Liver (tissue), 9 donors: ENCODE results near the gene GALC. TPM values are rescaled to one million over a fixed set of nuclear protein-coding genes. Genes with fewer than 3 reads are reported as not detected.

Experiments
- DNase-seq: peaks from one replicate; pipeline ENCODE4 v3.0.0-alpha.2; 2017; ENCODE audit warnings: low spot score
- H3K27ac ChIP-seq, 2 donors: one replicate each; pipeline ENCODE4 v1.7.0; 2013; ENCODE audit warnings: inconsistent platforms in 2 of 2, low read length in 2 of 2, control low read depth in 1 of 2, low read depth in 1 of 2, mild to moderate bottlenecking in 1 of 2
- H3K27me3 ChIP-seq, 4 donors: one replicate each; pipeline versions ENCODE4 v1.6.1 to v1.7.0; 2013; ENCODE audit warnings: low read length in 3 of 4, inconsistent platforms in 1 of 4, mild to moderate bottlenecking in 1 of 4, moderate library complexity in 1 of 4; ENCODE audit not compliant: control insufficient read depth in 4 of 4, insufficient read depth in 4 of 4
- H3K36me3 ChIP-seq, 4 donors: one replicate each; pipeline versions ENCODE4 v1.6.1 to v1.7.0; 2013; ENCODE audit warnings: low read length in 3 of 4, mild to moderate bottlenecking in 3 of 4, low read depth in 1 of 4, moderate library complexity in 1 of 4; ENCODE audit not compliant: control insufficient read depth in 4 of 4, insufficient read depth in 3 of 4
- H3K4me1 ChIP-seq, 4 donors: one replicate each; pipeline versions ENCODE4 v1.6.1 to v1.7.0; 2013; ENCODE audit warnings: low read length in 3 of 4, mild to moderate bottlenecking in 3 of 4, moderate library complexity in 1 of 4; ENCODE audit not compliant: control insufficient read depth in 4 of 4, insufficient read depth in 4 of 4
- H3K4me3 ChIP-seq, 3 donors: one replicate each; pipeline versions ENCODE4 v1.6.1 to v1.7.0; 2013; ENCODE audit warnings: low read length in 3 of 3, control low read depth in 1 of 3, low read depth in 1 of 3, mild to moderate bottlenecking in 1 of 3
- H3K9ac ChIP-seq, 2 donors: one replicate each; pipeline ENCODE4 v1.7.0; 2013; ENCODE audit warnings: low read length in 2 of 2, mild to moderate bottlenecking in 2 of 2, moderate library complexity in 2 of 2, control low read depth in 1 of 2, low read depth in 1 of 2
- H3K9me3 ChIP-seq, 4 donors: one replicate each; pipeline versions ENCODE4 v1.6.1 to v1.7.0; 2013; ENCODE audit warnings: low read length in 3 of 4; ENCODE audit not compliant: control insufficient read depth in 4 of 4
- ATF3 ChIP-seq: IDR thresholded peaks from 2 replicates; pipeline ENCODE4 v1.6.1; 2016; ENCODE audit warnings: antibody characterized with exemption
- CTCF ChIP-seq: fragments of 150-350 bp; IDR thresholded peaks from 2 replicates; pipeline ENCODE4 v1.5.1; 2017; ENCODE audit warnings: improper control_type of control experiment, low read depth, low read length; ENCODE audit not compliant: missing input control
- EGR1 ChIP-seq, 2 donors: IDR thresholded peaks; 2 replicates each; pipeline ENCODE4 v1.6.1; 2016 to 2018; ENCODE audit warnings: antibody characterized with exemption in 2 of 2, low read depth in 2 of 2
- FOXA2 ChIP-seq: IDR thresholded peaks from 2 replicates; pipeline ENCODE4 v1.6.1; 2016; ENCODE audit warnings: antibody characterized with exemption
- GABPA ChIP-seq, 2 donors: IDR thresholded peaks in 1 of 2; conservative IDR thresholded peaks in 1 of 2; 2 replicates each; pipeline ENCODE4 v1.6.1; 2016; ENCODE audit warnings: antibody characterized with exemption in 2 of 2, mild to moderate bottlenecking in 1 of 2, moderate library complexity in 1 of 2
- JUND ChIP-seq, 2 donors: IDR thresholded peaks; 2 replicates each; pipeline ENCODE4 v1.6.1; 2016; ENCODE audit warnings: antibody characterized with exemption in 2 of 2
- MAX ChIP-seq: IDR thresholded peaks from 2 replicates; pipeline ENCODE4 v1.6.1; 2016; ENCODE audit warnings: antibody characterized with exemption
- NR2F2 ChIP-seq: IDR thresholded peaks from 2 replicates; pipeline ENCODE4 v1.6.1; 2016; ENCODE audit warnings: antibody characterized with exemption
- RAD21 ChIP-seq, 2 donors: IDR thresholded peaks; 2 replicates each; pipeline ENCODE4 v1.6.1; 2016; ENCODE audit warnings: antibody characterized with exemption in 2 of 2, mild to moderate bottlenecking in 2 of 2
- REST ChIP-seq: IDR thresholded peaks from 2 replicates; pipeline ENCODE4 v1.6.1; 2016; ENCODE audit warnings: antibody characterized with exemption, mild to moderate bottlenecking
- RXRA ChIP-seq, 2 donors: IDR thresholded peaks; 2 replicates each; pipeline ENCODE4 v1.6.1; 2017 to 2018; ENCODE audit warnings: antibody characterized with exemption in 2 of 2, mild to moderate bottlenecking in 1 of 2
- TAF1 ChIP-seq: conservative IDR thresholded peaks from 2 replicates; pipeline ENCODE4 v1.6.1; 2016; ENCODE audit warnings: antibody characterized with exemption, mild to moderate bottlenecking
- YY1 ChIP-seq: IDR thresholded peaks from 2 replicates; pipeline ENCODE4 v1.6.1; 2016; ENCODE audit warnings: antibody characterized with exemption, mild to moderate bottlenecking
- ZBTB33 ChIP-seq: IDR thresholded peaks from 2 replicates; pipeline ENCODE4 v1.6.1; 2016; ENCODE audit warnings: antibody characterized with exemption
- WGBS: extraction: QIAGEN DNeasy Blood & Tissue Kit; methylation state at CpG from one replicate; pipeline ENCODE4 v1.1.7; 2013; 5-methylcytosine and 5-hydroxymethylcytosine counted together
- polyA plus RNA-seq, 2 donors: library from polyadenylated mRNA; stranded (reverse) in 1 of 2; unstranded in 1 of 2; fragments of 200-250 nt in 1 of 2; fragments of >200 nt in 1 of 2; fragmentation: Nextera tagmentation in 1 of 2; extraction: Ambion mirVana in 1 of 2; gene quantifications; one replicate each; pipeline versions ENCODE4 v1.2.1 to v1.2.3, GENCODE V29; 2013 to 2015
- total RNA-seq, 2 donors: library from RNA; depleted of rRNA; stranded (reverse); fragments of >200 nt; gene quantifications; one replicate each; pipeline ENCODE4 v1.2.3, GENCODE V29; 2014
- donor health status: healthy.
- donor health status: healthy.
- donor health status: healthy.
- donor health status: healthy.
- donor health status: healthy.

GALC gene
- total and polyA plus RNA-seq, 4 donors, result 2.8 to 20.8 (median 12.1) TPM

GRCh38 chr14:87952307-87953094 lies 40.5 kb downstream of the GALC start (continued):
- TF ChIP-seq GABPA (IDR thresholded peaks at IDR 0.05 in 1 of 2, conservative IDR thresholded peaks at IDR 0.05 in 1 of 2) (no peak), NR2F2 (no peak), RXRA (IDR thresholded peaks at IDR 0.05) (no peak), TAF1 (no peak), YY1 (no peak), ATF3 (no peak), JUND (IDR thresholded peaks at IDR 0.05) (no peak)

- Histone ChIP-seq H3K9me3 (no peaks in the 10 kb centered on the region), H3K27me3 (no peaks in the 10 kb centered on the region), H3K9ac (no peak overlapping the region), H3K4me3 (no peak overlapping the region), H3K4me1 (no peaks in the 10 kb centered on the region), H3K36me3 (peaks cover 2 to 25% (median 9%) of the 10 kb centered on the region in 4 donors), H3K27ac (no peak overlapping the region)
- no peak for DNase-seq
- TF ChIP-seq RAD21 (IDR thresholded peaks at IDR 0.05) (peak; percentile 77 to 78), CTCF (peak; percentile 69), YY1 (no peak)
- WGBS, result 28% methylated on average over 4 of the region's 4 CpGs
Observed at GRCh38 chr14:87944987-87945604, 47.9 kb downstream of the GALC start.

GRCh38 chr14:87940894-87941293 lies 52.1 kb downstream of the GALC start:
- Histone ChIP-seq H3K4me3 (no peak overlapping the region), H3K4me1 (no peaks in the 10 kb centered on the region), H3K9ac (no peak overlapping the region), H3K9me3 (no peaks in the 10 kb centered on the region), H3K36me3 (peaks cover 3 to 8% (median 4%) of the 10 kb centered on the region in 4 donors), H3K27ac (no peak overlapping the region), H3K27me3 (no peaks in the 10 kb centered on the region)
- 96% methylated on average over 2 of the region's 2 CpGs for WGBS
- TF ChIP-seq ZBTB33, result no peak
- TF ChIP-seq CTCF, result no peak
- no peak for TF ChIP-seq REST
- no peak for TF ChIP-seq NR2F2
- TF ChIP-seq EGR1 (IDR thresholded peaks at IDR 0.05; ENCODE audit: low read depth in 2 of 2), result no peak
- no peak for TF ChIP-seq RAD21 (IDR thresholded peaks at IDR 0.05)
- no peak for TF ChIP-seq MAX
- no peak for TF ChIP-seq RXRA (IDR thresholded peaks at IDR 0.05)
- TF ChIP-seq TAF1, result no peak
- TF ChIP-seq FOXA2, result no peak
- no peak for DNase-seq
